ENCODE data around the gene CTDP1.

The CTDP1 gene

GRCh38 chr18:79754831-79755351 is 75.3 kb downstream of the CTDP1 start:
- peaks cover 16 to 20% of the 10 kb centered on the region in 2 donors for H3K36me3 ChIP-seq (ENCODE audit: control insufficient read depth in 2 of 2, insufficient read depth in 2 of 2, low read length in 2 of 2)
- no peaks in the 10 kb centered on the region for H3K4me1 ChIP-seq (ENCODE audit: control insufficient read depth, insufficient read depth, low read length)
- no peak overlapping the region for H3K9ac ChIP-seq (ENCODE audit: low read length in 2 of 2)
- no peak overlapping the region for H3K27ac ChIP-seq (ENCODE audit: low read length)
- H3K27me3 ChIP-seq (ENCODE audit: control insufficient read depth in 1 of 2, insufficient read depth in 2 of 2, low read length in 2 of 2) = no peaks in the 10 kb centered on the region
- no peak overlapping the region for H3K4me3 ChIP-seq (ENCODE audit: low read length in 2 of 2)
- peaks cover 4 to 12% of the 10 kb centered on the region in 2 donors for H3K9me3 ChIP-seq (ENCODE audit: control insufficient read depth in 2 of 2, low read length in 2 of 2)

- Histone ChIP-seq H3K4me1 (ENCODE audit: control insufficient read depth, insufficient read depth, low read length) (no peaks in the 10 kb centered on the region), H3K9ac (ENCODE audit: low read length in 2 of 2) (no peak overlapping the region), H3K9me3 (ENCODE audit: control insufficient read depth in 2 of 2, low read length in 2 of 2) (peaks cover 4 to 14% of the 10 kb centered on the region in 2 donors), H3K4me3 (ENCODE audit: low read length in 2 of 2) (no peak overlapping the region), H3K27ac (ENCODE audit: low read length) (no peak overlapping the region), H3K36me3 (ENCODE audit: control insufficient read depth in 2 of 2, insufficient read depth in 2 of 2, low read length in 2 of 2) (peaks cover 16 to 20% of the 10 kb centered on the region in 2 donors), H3K27me3 (ENCODE audit: control insufficient read depth in 1 of 2, insufficient read depth in 2 of 2, low read length in 2 of 2) (no peaks in the 10 kb centered on the region)
These were observed 76.0 kb downstream of the CTDP1 start for GRCh38 chr18:79755496-79756142.

- Histone ChIP-seq H3K27me3 (ENCODE audit: control insufficient read depth in 1 of 2, insufficient read depth in 2 of 2, low read length in 2 of 2) (no peaks in the 10 kb centered on the region), H3K4me3 (ENCODE audit: low read length in 2 of 2) (no peak overlapping the region), H3K4me1 (ENCODE audit: control insufficient read depth, insufficient read depth, low read length) (no peaks in the 10 kb centered on the region), H3K27ac (ENCODE audit: low read length) (no peak overlapping the region), H3K9me3 (ENCODE audit: control insufficient read depth in 2 of 2, low read length in 2 of 2) (peaks cover 4 to 14% of the 10 kb centered on the region in 2 donors), H3K36me3 (ENCODE audit: control insufficient read depth in 2 of 2, insufficient read depth in 2 of 2, low read length in 2 of 2) (peaks cover 16 to 20% of the 10 kb centered on the region in 2 donors), H3K9ac (ENCODE audit: low read length in 2 of 2) (no peak overlapping the region)
These were observed 76.5 kb downstream of the CTDP1 start for GRCh38 chr18:79756143-79756500.

GRCh38 chr18:79756826-79757225 is 77.2 kb downstream of the CTDP1 start:
- Histone ChIP-seq H3K27me3 (ENCODE audit: control insufficient read depth in 1 of 2, insufficient read depth in 2 of 2, low read length in 2 of 2) (no peaks in the 10 kb centered on the region), H3K9ac (ENCODE audit: low read length in 2 of 2) (no peak overlapping the region), H3K36me3 (ENCODE audit: control insufficient read depth in 2 of 2, insufficient read depth in 2 of 2, low read length in 2 of 2) (peaks cover 16 to 20% of the 10 kb centered on the region in 2 donors), H3K27ac (ENCODE audit: low read length) (no peak overlapping the region), H3K4me1 (ENCODE audit: control insufficient read depth, insufficient read depth, low read length) (no peaks in the 10 kb centered on the region), H3K4me3 (ENCODE audit: low read length in 2 of 2) (no peak overlapping the region), H3K9me3 (ENCODE audit: control insufficient read depth in 2 of 2, low read length in 2 of 2) (peaks cover 4 to 14% of the 10 kb centered on the region in 2 donors)

- Histone ChIP-seq H3K9me3 (ENCODE audit: control insufficient read depth in 2 of 2, low read length in 2 of 2) (peaks cover 4 to 23% of the 10 kb centered on the region in 2 donors), H3K36me3 (ENCODE audit: control insufficient read depth in 2 of 2, insufficient read depth in 2 of 2, low read length in 2 of 2) (peaks cover 0 to 3% of the 10 kb centered on the region in 2 donors), H3K9ac (ENCODE audit: low read length in 2 of 2) (no peak overlapping the region), H3K27ac (ENCODE audit: low read length) (no peak overlapping the region), H3K27me3 (ENCODE audit: control insufficient read depth in 1 of 2, insufficient read depth in 2 of 2, low read length in 2 of 2) (no peaks in the 10 kb centered on the region), H3K4me3 (ENCODE audit: low read length in 2 of 2) (no peak overlapping the region), H3K4me1 (ENCODE audit: control insufficient read depth, insufficient read depth, low read length) (no peaks in the 10 kb centered on the region)
These were observed 80.7 kb downstream of the CTDP1 start for GRCh38 chr18:79760348-79760747.

GRCh38 chr18:79760881-79761280 is 81.3 kb downstream of the CTDP1 start:
- Histone ChIP-seq H3K36me3 (ENCODE audit: control insufficient read depth in 2 of 2, insufficient read depth in 2 of 2, low read length in 2 of 2) (peaks cover 0 to 3% of the 10 kb centered on the region in 2 donors), H3K4me3 (ENCODE audit: low read length in 2 of 2) (no peak overlapping the region), H3K27me3 (ENCODE audit: control insufficient read depth in 1 of 2, insufficient read depth in 2 of 2, low read length in 2 of 2) (no peaks in the 10 kb centered on the region), H3K4me1 (ENCODE audit: control insufficient read depth, insufficient read depth, low read length) (no peaks in the 10 kb centered on the region), H3K27ac (ENCODE audit: low read length) (no peak overlapping the region), H3K9ac (ENCODE audit: low read length in 2 of 2) (no peak overlapping the region), H3K9me3 (ENCODE audit: control insufficient read depth in 2 of 2, low read length in 2 of 2) (peaks cover 4 to 23% of the 10 kb centered on the region in 2 donors)

GRCh38 chr18:79763407-79763806 is 83.8 kb downstream of the CTDP1 start:
- no peaks in the 10 kb centered on the region for H3K27me3 ChIP-seq (ENCODE audit: control insufficient read depth in 1 of 2, insufficient read depth in 2 of 2, low read length in 2 of 2)
- no peaks in the 10 kb centered on the region for H3K4me1 ChIP-seq (ENCODE audit: control insufficient read depth, insufficient read depth, low read length)
- peaks cover 6 to 25% of the 10 kb centered on the region in 2 donors for H3K9me3 ChIP-seq (ENCODE audit: control insufficient read depth in 2 of 2, low read length in 2 of 2)
- no peaks in the 10 kb centered on the region for H3K36me3 ChIP-seq (ENCODE audit: control insufficient read depth in 2 of 2, insufficient read depth in 2 of 2, low read length in 2 of 2)
- no peak overlapping the region for H3K27ac ChIP-seq (ENCODE audit: low read length)
- H3K4me3 ChIP-seq (ENCODE audit: low read length in 2 of 2) = no peak overlapping the region
- H3K9ac ChIP-seq (ENCODE audit: low read length in 2 of 2) = no peak overlapping the region

GRCh38 chr18:79764131-79764530 is 84.5 kb downstream of the CTDP1 start:
- Histone ChIP-seq H3K4me1 (ENCODE audit: control insufficient read depth, insufficient read depth, low read length) (no peaks in the 10 kb centered on the region), H3K36me3 (ENCODE audit: control insufficient read depth in 2 of 2, insufficient read depth in 2 of 2, low read length in 2 of 2) (no peaks in the 10 kb centered on the region), H3K27me3 (ENCODE audit: control insufficient read depth in 1 of 2, insufficient read depth in 2 of 2, low read length in 2 of 2) (no peaks in the 10 kb centered on the region), H3K4me3 (ENCODE audit: low read length in 2 of 2) (no peak overlapping the region), H3K9ac (ENCODE audit: low read length in 2 of 2) (no peak overlapping the region), H3K9me3 (ENCODE audit: control insufficient read depth in 2 of 2, low read length in 2 of 2) (peaks cover 6 to 20% of the 10 kb centered on the region in 2 donors), H3K27ac (ENCODE audit: low read length) (no peak overlapping the region)

GRCh38 chr18:79765491-79766245 is 86.1 kb downstream of the CTDP1 start:
- Histone ChIP-seq H3K36me3 (ENCODE audit: control insufficient read depth in 2 of 2, insufficient read depth in 2 of 2, low read length in 2 of 2) (no peaks in the 10 kb centered on the region), H3K27me3 (ENCODE audit: control insufficient read depth in 1 of 2, insufficient read depth in 2 of 2, low read length in 2 of 2) (no peaks in the 10 kb centered on the region), H3K27ac (ENCODE audit: low read length) (no peak overlapping the region), H3K4me3 (ENCODE audit: low read length in 2 of 2) (no peak overlapping the region), H3K4me1 (ENCODE audit: control insufficient read depth, insufficient read depth, low read length) (no peaks in the 10 kb centered on the region), H3K9me3 (ENCODE audit: control insufficient read depth in 2 of 2, low read length in 2 of 2) (peaks cover 6 to 21% of the 10 kb centered on the region in 2 donors), H3K9ac (ENCODE audit: low read length in 2 of 2) (no peak overlapping the region)

GRCh38 chr18:79766308-79766707 is 86.7 kb downstream of the CTDP1 start:
- Histone ChIP-seq H3K27ac (ENCODE audit: low read length) (no peak overlapping the region), H3K4me1 (ENCODE audit: control insufficient read depth, insufficient read depth, low read length) (no peaks in the 10 kb centered on the region), H3K4me3 (ENCODE audit: low read length in 2 of 2) (no peak overlapping the region)

GRCh38 chr18:79768745-79769144 is 89.1 kb downstream of the CTDP1 start:
- no peak overlapping the region for H3K9ac ChIP-seq (ENCODE audit: low read length in 2 of 2)
- no peak overlapping the region for H3K4me3 ChIP-seq (ENCODE audit: low read length in 2 of 2)
- no peaks in the 10 kb centered on the region for H3K36me3 ChIP-seq (ENCODE audit: control insufficient read depth in 2 of 2, insufficient read depth in 2 of 2, low read length in 2 of 2)
- H3K4me1 ChIP-seq (ENCODE audit: control insufficient read depth, insufficient read depth, low read length) = no peaks in the 10 kb centered on the region
- no peak overlapping the region for H3K27ac ChIP-seq (ENCODE audit: low read length)
- peaks cover 0 to 2% of the 10 kb centered on the region in 2 donors for H3K27me3 ChIP-seq (ENCODE audit: control insufficient read depth in 1 of 2, insufficient read depth in 2 of 2, low read length in 2 of 2)
- peaks cover 6 to 11% of the 10 kb centered on the region in 2 donors for H3K9me3 ChIP-seq (ENCODE audit: control insufficient read depth in 2 of 2, low read length in 2 of 2)

More at GRCh38 chr18:79766308-79766707, 86.7 kb downstream of the CTDP1 start:
- Histone ChIP-seq H3K9me3 (ENCODE audit: control insufficient read depth in 2 of 2, low read length in 2 of 2) (peaks cover 6 to 21% of the 10 kb centered on the region in 2 donors), H3K9ac (ENCODE audit: low read length in 2 of 2) (no peak overlapping the region), H3K36me3 (ENCODE audit: control insufficient read depth in 2 of 2, insufficient read depth in 2 of 2, low read length in 2 of 2) (no peaks in the 10 kb centered on the region), H3K27me3 (ENCODE audit: control insufficient read depth in 1 of 2, insufficient read depth in 2 of 2, low read length in 2 of 2) (no peaks in the 10 kb centered on the region)
